SW 1271 (cell line): Measurements from ENCODE around the gene MN1.

Experiments used
- DNase-seq, 2 experiments: peaks; one replicate each; lab custom pipeline; 2025; lab: John Stamatoyannopoulos, UW

MN1 gene

GRCh38 chr22:27785831-27786230 is 15.7 kb downstream of the MN1 start:
- no peak for DNase-seq

GRCh38 chr22:27784120-27784475 is 17.5 kb downstream of the MN1 start:
- DNase-seq: no peak

- DNase-seq: no peak
These were observed 18.0 kb downstream of the MN1 start for GRCh38 chr22:27783436-27784119.

- no peak for DNase-seq
These were observed 19.5 kb downstream of the MN1 start for GRCh38 chr22:27782088-27782487.

- DNase-seq: no peak
These were observed 21.4 kb downstream of the MN1 start for GRCh38 chr22:27780161-27780575.

- DNase-seq: no peak
These were observed 21.9 kb downstream of the MN1 start for GRCh38 chr22:27779643-27780042.

- no peak for DNase-seq
These were observed 23.1 kb downstream of the MN1 start for GRCh38 chr22:27778294-27779090.

- no peak for DNase-seq
These were observed 24.4 kb downstream of the MN1 start for GRCh38 chr22:27777128-27777527.

GRCh38 chr22:27776650-27776958 is 25.0 kb downstream of the MN1 start:
- no peak for DNase-seq

GRCh38 chr22:27775758-27776649 is 25.6 kb downstream of the MN1 start:
- no peak for DNase-seq

- no peak for DNase-seq
These were observed 26.4 kb downstream of the MN1 start for GRCh38 chr22:27775087-27775698.

- no peak for DNase-seq
These were observed 27.4 kb downstream of the MN1 start for GRCh38 chr22:27774200-27774599.

- DNase-seq: no peak
These were observed 28.5 kb downstream of the MN1 start for GRCh38 chr22:27772984-27773498.

- DNase-seq: no peak
These were observed 29.2 kb downstream of the MN1 start for GRCh38 chr22:27772081-27772983.

- DNase-seq: no peak
These were observed 29.9 kb downstream of the MN1 start for GRCh38 chr22:27771637-27772036.

- DNase-seq: no peak
These were observed 32.5 kb downstream of the MN1 start for GRCh38 chr22:27769012-27769411.

- DNase-seq: no peak
These were observed 33.4 kb downstream of the MN1 start for GRCh38 chr22:27768027-27768653.

GRCh38 chr22:27766679-27767078 is 34.9 kb downstream of the MN1 start:
- no peak for DNase-seq

- no peak for DNase-seq
These were observed 35.8 kb downstream of the MN1 start for GRCh38 chr22:27765706-27766291.

- DNase-seq: no peak
These were observed 36.8 kb downstream of the MN1 start for GRCh38 chr22:27764722-27765236.
